Osteoblast (primary cell): ENCODE data around the gene SNED1. TPM values are rescaled to one million over a fixed set of nuclear protein-coding genes. Genes with fewer than 3 reads are reported as not detected.

Source experiments
- DNase-seq: peaks from one replicate; pipeline ENCODE4 v3.0.0; 2011; ENCODE audit warnings: low spot score, mixed read lengths; ENCODE audit not compliant: insufficient read length; ENCODE audit errors: missing footprints
- H2AFZ ChIP-seq: 2 replicates; pipeline ENCODE4 v1.6.0; 2011; ENCODE audit warnings: mild to moderate bottlenecking, low read length
- H3K27ac ChIP-seq: 2 replicates; pipeline ENCODE4 v1.5.1; 2011; ENCODE audit warnings: mild to moderate bottlenecking, low read depth, low read length, moderate library complexity
- H3K27me3 ChIP-seq: 2 replicates; pipeline ENCODE4 v1.6.0; 2012; ENCODE audit warnings: mild to moderate bottlenecking, control low read depth, inconsistent platforms, low read length, moderate library complexity; ENCODE audit not compliant: insufficient read depth
- H3K36me3 ChIP-seq: 2 replicates; pipeline ENCODE4 v1.5.1; 2011; ENCODE audit warnings: mild to moderate bottlenecking, low read length, control low read depth, moderate library complexity; ENCODE audit not compliant: insufficient read depth
- H3K4me1 ChIP-seq: 2 replicates; pipeline ENCODE4 v1.5.1; 2011; ENCODE audit warnings: mild to moderate bottlenecking, low read length, control low read depth, moderate library complexity; ENCODE audit not compliant: insufficient read depth
- H3K4me2 ChIP-seq: 2 replicates; pipeline ENCODE4 v1.6.0; 2011; ENCODE audit warnings: mild to moderate bottlenecking, low read length; ENCODE audit not compliant: insufficient read depth
- H3K4me3 ChIP-seq: fragments of 200-600 bp; sonication (generic); 3 replicates; pipeline ENCODE4 v1.5.1; 2012; ENCODE audit warnings: mild to moderate bottlenecking, low read length, inconsistent platforms; ENCODE audit not compliant: insufficient read depth
- H3K79me2 ChIP-seq: 2 replicates; pipeline ENCODE4 v1.6.0; 2012; ENCODE audit warnings: mild to moderate bottlenecking, low read length, control low read depth, inconsistent platforms; ENCODE audit not compliant: insufficient read depth
- H3K9me3 ChIP-seq: 2 replicates; pipeline ENCODE4 v1.5.1; 2011; ENCODE audit warnings: low read depth, low read length, control low read depth
- H4K20me1 ChIP-seq: 2 replicates; pipeline ENCODE4 v1.6.0; 2012; ENCODE audit warnings: mild to moderate bottlenecking, low read length, control low read depth; ENCODE audit not compliant: insufficient read depth
- CTCF ChIP-seq: IDR thresholded peaks from 2 replicates; pipeline ENCODE4 v1.5.1; 2011; ENCODE audit warnings: mild to moderate bottlenecking, low read depth, low read length, moderate library complexity; ENCODE audit errors: extremely low read depth
- total RNA-seq: library from RNA; depleted of rRNA; stranded (reverse); fragments of >200 nt; gene quantifications from 2 replicates; pipeline ENCODE4 v1.2.3, GENCODE V29; 2012

SNED1 gene
- 94.8 and 127 TPM in 2 replicates for total RNA-seq

DNA sequence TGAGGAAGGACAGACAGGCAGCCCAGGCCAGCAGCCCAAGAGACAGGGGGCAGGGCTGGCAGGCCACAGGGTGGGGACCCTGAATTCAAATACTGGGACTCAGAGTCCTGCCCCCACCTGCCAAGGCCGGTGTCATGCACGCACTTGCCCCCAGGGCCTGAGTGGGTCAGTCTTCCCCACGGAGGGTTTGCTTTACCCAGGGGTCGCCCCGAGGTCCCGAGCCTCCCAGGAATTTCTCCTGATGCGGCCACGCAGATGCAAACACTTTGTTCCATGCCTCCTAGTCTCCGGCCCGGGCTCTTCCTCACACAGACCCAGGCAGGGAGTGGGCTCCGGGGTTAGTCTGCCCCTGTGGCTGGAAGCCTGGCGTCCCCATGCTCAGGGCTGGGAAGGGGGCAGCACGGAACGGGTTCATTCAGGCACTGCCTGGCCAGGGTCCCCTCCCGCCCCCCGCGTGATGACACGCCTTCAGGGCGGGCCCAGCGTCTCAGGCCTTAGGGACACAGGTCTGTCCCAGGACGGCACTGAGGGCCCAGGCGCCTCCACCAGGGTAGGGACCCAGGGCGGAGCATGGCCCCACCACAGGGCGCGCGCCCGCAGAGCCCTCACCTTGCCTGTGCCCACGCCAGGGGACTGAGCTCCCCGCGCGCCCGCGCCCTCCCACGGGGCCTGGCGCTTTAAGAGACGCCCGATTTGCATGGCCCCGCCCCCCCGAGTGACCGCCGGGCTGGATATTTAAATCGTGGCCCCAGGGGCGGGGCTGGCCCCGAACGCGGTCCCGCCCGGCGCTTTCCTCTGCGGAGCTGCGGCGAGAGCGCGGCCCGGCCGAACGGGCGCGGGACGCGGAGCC, at the start of gene SNED1:
TSS of gene SNED1 (plus strand) at position 763 of the 850 bp plus-strand sequence. CDS start 220 bp downstream, outside the sequence.
- DNase-seq: peak; percentile 99
- no peaks in the 10 kb centered on the region for H3K27me3 ChIP-seq
- H3K36me3 ChIP-seq: peaks cover 17% of the 10 kb centered on the region
- peak within 1 kb of the TSS; percentile 82 for H3K4me2 ChIP-seq
- no peak for TF ChIP-seq CTCF
- H3K4me3 ChIP-seq: peak within 1 kb of the TSS; percentile 78
- H3K9me3 ChIP-seq: no peaks in the 10 kb centered on the region
- H3K79me2 ChIP-seq: peaks cover 10% of the 10 kb centered on the region
- peaks cover 30% of the 10 kb centered on the region for H4K20me1 ChIP-seq
- H3K27ac ChIP-seq: peak within 1 kb of the TSS; percentile 45
- peak within 1 kb of the TSS; percentile 90 for H2AFZ ChIP-seq
- peaks cover 10% of the 10 kb centered on the region for H3K4me1 ChIP-seq

DNA sequence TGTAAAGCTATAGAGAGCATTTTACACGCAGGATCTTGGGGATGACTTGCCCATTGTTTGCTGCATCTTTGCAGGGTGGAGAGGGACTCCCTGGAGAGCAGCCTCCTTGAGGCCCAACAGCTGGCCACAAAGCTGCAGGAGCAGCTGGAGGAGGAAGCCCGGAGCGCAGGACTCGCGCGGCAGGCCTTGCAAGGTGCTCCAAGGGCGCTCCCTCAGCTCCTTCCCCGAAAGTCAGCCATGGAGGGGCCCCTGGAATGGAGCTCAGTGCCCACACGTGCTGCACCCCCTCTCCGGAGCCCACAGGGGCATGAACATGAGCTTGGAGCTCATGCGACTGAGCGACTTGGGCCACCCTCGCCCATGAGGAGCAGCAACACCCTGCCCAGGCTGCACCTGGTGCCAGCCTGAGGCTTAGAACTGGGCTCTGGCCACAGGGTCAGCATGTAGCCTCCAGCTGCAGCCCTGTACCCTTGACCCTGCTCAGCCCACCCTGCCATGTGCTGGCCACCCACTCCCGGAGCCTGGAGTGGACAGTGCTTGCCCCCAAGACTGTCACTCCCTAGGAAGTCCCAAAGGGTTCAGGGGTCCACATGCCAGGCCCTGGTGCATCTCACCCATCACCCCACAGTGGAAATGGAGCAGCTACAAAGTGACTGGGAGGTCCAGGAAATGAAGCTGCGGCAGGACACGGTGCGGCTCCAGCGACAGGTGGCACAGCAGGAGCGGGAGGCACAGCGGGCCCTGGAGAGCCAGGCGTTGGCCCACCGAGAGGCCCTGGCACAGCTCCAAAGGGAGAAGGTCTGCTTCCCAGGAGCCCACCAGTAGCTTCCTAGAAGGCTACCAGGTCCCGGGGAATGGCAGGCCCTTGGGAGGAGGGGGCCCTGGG, 49.3 kb upstream of the SNED1 start:
- peak; percentile 80 for DNase-seq
- H2AFZ ChIP-seq: no peak overlapping the region
- no peaks in the 10 kb centered on the region for H3K27me3 ChIP-seq
- TF ChIP-seq CTCF: no peak
- H3K36me3 ChIP-seq: no peaks in the 10 kb centered on the region
- no peaks in the 10 kb centered on the region for H3K79me2 ChIP-seq
- H3K27ac ChIP-seq: no peak overlapping the region
- H3K4me1 ChIP-seq: no peaks in the 10 kb centered on the region
- no peak overlapping the region for H3K4me2 ChIP-seq
- H4K20me1 ChIP-seq: no peaks in the 10 kb centered on the region
- H3K4me3 ChIP-seq: no peak overlapping the region
- H3K9me3 ChIP-seq: no peaks in the 10 kb centered on the region

- peak; percentile 51 for DNase-seq
- TF ChIP-seq CTCF: no peak
- Histone ChIP-seq H2AFZ (no peak overlapping the region), H3K4me3 (no peak overlapping the region), H3K27ac (no peak overlapping the region), H3K36me3 (no peaks in the 10 kb centered on the region), H3K4me1 (no peaks in the 10 kb centered on the region), H3K9me3 (no peaks in the 10 kb centered on the region), H3K27me3 (no peaks in the 10 kb centered on the region), H3K4me2 (no peak overlapping the region), H4K20me1 (no peaks in the 10 kb centered on the region), H3K79me2 (no peaks in the 10 kb centered on the region)
Measured at GRCh38 chr2:240949791-240950705, 48.4 kb upstream of the SNED1 start.
